GM20000 (cell line): Measurements from ENCODE around the gene NTN5.

Experiments
- DNase-seq: peaks from one replicate; pipeline ENCODE4 v3.0.0; 2012; ENCODE audit warnings: low spot score
- TF ChIP-seq, protein P1 (sequence below): IDR thresholded peaks from 2 replicates; pipeline ENCODE4 v1.5.1; 2012; ENCODE audit warnings: mild to moderate bottlenecking, control low read depth; ENCODE audit errors: extremely low read depth, missing control alignments

The NTN5 gene

GRCh38 chr19:48716562-48717291 is 43.9 kb upstream of the NTN5 start:
- no peak for DNase-seq
- TF ChIP-seq, protein P1, sequence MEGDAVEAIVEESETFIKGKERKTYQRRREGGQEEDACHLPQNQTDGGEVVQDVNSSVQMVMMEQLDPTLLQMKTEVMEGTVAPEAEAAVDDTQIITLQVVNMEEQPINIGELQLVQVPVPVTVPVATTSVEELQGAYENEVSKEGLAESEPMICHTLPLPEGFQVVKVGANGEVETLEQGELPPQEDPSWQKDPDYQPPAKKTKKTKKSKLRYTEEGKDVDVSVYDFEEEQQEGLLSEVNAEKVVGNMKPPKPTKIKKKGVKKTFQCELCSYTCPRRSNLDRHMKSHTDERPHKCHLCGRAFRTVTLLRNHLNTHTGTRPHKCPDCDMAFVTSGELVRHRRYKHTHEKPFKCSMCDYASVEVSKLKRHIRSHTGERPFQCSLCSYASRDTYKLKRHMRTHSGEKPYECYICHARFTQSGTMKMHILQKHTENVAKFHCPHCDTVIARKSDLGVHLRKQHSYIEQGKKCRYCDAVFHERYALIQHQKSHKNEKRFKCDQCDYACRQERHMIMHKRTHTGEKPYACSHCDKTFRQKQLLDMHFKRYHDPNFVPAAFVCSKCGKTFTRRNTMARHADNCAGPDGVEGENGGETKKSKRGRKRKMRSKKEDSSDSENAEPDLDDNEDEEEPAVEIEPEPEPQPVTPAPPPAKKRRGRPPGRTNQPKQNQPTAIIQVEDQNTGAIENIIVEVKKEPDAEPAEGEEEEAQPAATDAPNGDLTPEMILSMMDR = no peak

DNA sequence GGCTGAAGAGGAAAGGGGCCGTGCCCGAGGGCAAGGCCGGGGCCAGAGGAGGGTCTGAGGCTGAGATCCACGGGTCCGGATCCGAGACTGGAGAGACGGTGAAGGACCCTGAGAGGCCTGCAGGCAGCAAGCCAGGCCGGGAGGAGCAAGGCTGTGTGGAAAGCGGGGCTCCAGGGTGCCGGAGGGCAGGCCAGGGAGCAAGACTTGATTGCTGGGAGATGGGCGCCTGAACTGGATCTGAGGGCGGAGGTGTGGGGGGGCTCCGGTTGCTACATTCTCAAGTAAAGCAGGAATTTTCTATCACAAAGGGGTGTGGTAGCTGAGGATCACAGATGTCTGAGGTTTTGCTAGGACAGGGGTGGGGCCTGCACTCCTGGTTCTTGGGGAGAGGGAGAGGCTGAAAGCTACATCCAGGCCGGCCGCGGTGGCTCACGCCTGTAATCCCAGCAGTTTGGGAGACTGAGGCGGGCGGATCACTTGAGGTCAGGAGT is 42.9 kb upstream of the NTN5 start:
- DNase-seq = no peak
- TF ChIP-seq, protein P1 = no peak

DNA sequence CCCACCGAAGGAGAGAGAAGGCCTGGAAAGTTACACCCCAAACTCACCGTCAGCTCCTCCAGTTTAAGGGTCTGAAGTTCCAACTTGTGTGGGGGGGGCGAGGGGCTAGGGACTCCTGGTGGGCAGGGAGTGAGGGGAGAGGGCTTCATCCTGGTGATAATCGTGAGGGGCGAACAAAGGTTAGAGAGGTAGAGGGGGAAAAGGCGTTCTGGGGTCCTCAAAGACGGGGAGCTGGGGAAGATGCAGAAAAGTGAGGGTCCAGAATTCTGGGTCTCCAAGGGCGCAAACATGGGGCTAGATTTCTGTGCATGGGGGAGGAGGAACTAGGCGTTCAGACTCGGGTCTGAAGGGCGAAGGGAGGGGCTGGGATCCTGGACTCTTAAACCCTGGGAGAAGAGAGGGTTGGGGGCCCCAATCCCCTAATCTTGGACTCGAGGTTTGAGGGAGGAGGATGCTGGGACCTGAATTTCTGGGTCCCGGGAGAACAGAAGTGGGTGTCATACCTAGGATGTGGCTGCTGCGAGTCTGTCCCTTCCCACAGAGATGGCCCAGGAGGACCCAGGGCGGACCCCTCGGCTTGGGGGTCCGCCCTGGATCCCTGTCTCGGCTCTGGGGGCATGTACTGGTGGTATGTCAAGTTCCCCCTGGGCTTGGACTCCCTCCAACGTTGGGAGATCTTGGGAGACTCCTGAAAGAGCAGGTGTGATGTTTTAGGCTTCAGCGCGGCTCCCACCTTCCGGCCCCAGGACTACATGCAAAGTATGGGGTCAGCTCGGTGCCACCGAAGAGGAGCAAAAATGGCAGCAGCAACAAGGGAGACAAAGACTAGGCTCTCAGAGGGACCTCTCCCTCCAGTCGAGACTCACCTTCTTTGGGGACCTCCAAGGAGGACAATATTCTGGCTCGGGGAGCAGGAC is 42.2 kb upstream of the NTN5 start:
- peak; percentile 17 for DNase-seq
- TF ChIP-seq, protein P1 = no peak

- DNase-seq = peak; percentile 99
- TF ChIP-seq, protein P1 = no peak
Observed at GRCh38 chr19:48713864-48714755, 41.3 kb upstream of the NTN5 start.

- TF ChIP-seq, protein P1 = no peak
- DNase-seq = peak; percentile 33
Observed at GRCh38 chr19:48713041-48713863, 40.4 kb upstream of the NTN5 start.

DNA sequence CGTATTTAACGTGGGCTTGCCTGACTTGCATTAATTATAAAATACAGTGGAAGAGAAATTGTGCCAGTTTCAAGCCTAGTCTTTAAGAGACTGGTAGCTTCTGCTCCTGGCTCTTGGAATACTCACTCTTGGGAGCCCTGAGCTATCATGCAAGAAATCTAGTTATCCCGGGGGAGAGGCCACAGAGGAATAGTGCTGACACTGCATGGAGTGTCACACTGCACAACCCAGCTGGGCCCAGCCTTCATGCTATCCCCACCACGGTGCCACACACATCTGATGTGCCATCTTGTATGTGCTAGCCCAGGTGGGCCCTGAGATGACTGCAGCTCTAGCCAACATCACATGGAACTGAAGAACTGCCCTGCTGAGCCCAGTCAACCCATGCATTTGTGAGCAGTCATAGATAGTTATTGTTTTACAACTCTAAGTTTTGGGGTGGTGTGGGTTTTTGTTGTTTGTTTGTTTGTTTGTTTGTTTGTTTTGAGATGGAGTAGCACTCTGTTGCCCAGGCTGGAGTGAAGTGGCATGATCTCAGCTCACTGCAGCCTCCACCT is 38.4 kb upstream of the NTN5 start:
- DNase-seq = no peak
- TF ChIP-seq, protein P1 = no peak
